Peyer's patch (tissue), 4 donors: Measurements from ENCODE around the gene AJAP1.

ENCODE experiments used
- CTCF ChIP-seq, 6 experiments: fragments of 450-650 bp in 4 of 6; fragments of 200-600 bp in 2 of 6; sonication (generic) in 1 of 6; IDR thresholded peaks; one replicate each; pipeline ENCODE4 v1.5.1; 2017 to 2019; ENCODE audit warnings: antibody characterized with exemption in 6 of 6, mild to moderate bottlenecking in 3 of 6, moderate library complexity in 1 of 6
- POLR2A ChIP-seq, 2 donors: fragments of 450-650 bp; IDR thresholded peaks; one replicate each; pipeline ENCODE4 v1.5.1; 2017; ENCODE audit warnings: antibody characterized with exemption in 2 of 2, mild to moderate bottlenecking in 2 of 2, moderate library complexity in 2 of 2

- peak in 1 of 6 experiments; percentile 2 for TF ChIP-seq CTCF (IDR thresholded peaks at IDR 0.05)
- TF ChIP-seq POLR2A (IDR thresholded peaks at IDR 0.05), result no peak
Observed at GRCh38 chr1:4656533-4657140, 2.2 kb downstream of the AJAP1 start.
